Measurements from ENCODE around the gene CCNY.
"Not testable (repeated sequence)": the region's sequence is repeated elsewhere in the genome, so short reads cannot be mapped to it uniquely, and the experiment has no call there.

The CCNY gene

GRCh38 chr10:35388682-35389081 is 52.4 kb downstream of the CCNY start:
- DNase-seq, result no peak

- DNase-seq, result no peak
Measured at GRCh38 chr10:35390161-35390840, 54.0 kb downstream of the CCNY start.

GRCh38 chr10:35390843-35391152 is 54.5 kb downstream of the CCNY start:
- DNase-seq, result no peak

DNA sequence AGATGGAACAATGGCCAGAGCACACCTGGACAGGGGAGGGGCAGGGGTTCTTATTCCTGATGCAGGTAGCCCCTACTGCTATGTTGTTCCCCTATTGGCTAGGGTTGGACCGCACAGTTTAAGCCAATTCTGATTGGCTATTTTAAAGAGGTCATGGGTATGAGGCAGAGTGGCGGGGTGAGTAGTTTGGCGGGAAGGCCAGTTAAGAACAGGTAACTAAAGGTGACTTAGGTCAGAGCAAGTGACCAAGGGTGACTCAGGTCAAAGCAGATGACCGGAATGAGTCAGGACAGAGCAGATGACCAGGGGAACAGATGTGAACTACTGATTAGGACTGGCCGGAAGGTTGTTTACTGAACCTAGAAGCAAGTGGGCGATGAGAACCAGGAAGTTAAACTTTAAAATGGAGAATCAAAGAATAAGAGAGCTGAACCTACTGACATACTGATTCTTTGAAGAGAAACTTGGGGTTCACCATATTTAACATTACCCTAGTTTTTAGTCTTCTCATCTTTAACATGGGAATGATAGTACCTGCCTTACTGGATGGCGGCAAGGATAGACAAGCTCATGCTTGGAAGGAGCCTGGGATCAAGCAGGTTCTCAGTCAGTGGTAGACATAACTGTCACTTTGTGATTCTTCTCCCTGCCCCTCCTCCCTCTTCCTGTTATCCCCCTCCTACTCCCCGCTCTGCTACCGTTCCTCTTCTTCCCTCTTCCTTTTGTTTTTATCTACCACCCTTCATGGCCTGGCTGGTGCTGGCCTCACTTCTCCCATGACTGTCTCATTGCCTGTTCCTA is 55.0 kb downstream of the CCNY start:
- no peak for DNase-seq

GRCh38 chr10:35391954-35392262 is 55.6 kb downstream of the CCNY start:
- DNase-seq, result no peak

DNA sequence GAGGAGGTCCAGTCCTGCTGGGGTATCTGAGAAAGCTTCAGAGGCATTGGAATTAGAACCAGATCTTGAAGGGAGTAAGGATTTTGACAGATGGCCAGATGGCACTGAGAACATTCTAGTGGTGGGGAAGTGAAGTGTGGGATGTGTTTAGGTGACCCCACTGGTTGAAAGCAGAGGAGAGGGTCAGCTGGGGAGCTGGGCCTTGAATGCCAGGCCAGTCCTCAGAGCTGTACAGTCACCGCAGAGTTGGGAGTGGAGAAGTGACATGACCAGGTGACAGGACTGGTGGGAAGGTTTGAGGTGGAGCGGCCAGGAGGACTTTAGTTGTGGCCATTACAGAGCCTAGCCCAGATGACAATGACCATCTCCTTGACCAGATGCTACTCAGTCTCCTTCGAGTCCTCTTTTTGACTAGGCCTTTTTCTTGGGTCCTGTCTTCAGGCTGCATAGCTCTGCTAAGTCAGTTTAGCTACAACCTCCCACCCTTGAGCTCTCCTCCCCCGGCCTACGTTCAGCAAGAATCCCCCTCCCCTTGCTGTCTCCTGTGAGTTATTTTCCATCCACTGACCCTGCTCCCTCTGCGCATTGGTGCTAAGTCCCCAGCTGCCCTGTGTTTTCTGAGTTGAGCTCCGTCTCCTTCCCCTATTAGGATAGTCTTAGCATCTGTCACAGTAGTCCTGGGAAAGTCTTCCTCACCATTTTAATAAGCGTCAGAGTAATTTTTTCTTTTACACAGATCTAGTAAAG is 56.3 kb downstream of the CCNY start:
- DNase-seq, result no peak

DNA sequence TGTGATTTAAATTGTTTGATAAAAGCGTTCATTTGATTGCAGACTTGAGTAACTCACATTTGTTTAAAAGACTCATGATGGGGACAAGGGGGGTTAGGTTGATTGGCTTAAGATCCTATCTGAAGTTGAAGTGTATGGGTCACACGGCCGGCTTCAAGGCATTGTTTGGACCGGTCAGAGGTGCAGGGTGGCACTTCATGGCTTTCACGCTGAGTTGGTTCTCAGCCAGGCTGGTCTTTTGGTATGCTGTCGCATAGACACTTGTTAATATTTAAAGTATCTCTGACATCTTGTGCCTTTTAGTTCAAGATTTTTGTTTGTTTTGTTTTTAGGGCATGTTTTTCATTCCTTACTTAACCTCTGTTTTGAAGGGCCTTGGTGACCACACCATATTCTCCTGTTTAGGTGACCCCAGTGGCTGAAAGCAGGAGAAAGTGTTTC is 58.1 kb downstream of the CCNY start:
- DNase-seq, result no peak

DNA sequence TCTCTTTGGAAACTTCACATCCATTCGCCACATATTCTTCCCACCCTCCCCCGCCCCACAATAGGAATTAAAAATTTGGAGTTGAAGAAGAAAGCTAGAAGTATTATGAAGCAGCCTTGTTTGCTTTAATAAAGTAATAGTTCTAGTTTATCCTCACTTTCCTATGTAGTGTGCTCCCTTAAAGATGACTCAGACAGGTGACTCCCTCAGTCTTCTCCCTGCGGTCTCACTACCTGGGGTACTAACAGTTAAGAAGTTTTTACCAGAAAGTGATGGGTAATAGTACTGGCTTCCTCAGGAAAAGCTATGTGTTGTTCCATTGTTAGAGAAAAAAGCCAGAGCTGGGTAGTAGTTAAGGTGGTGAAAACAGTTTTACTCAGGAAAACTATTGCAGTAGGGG is 58.6 kb downstream of the CCNY start:
- no peak for DNase-seq

- DNase-seq, result no peak
Measured at GRCh38 chr10:35396560-35397434, 60.5 kb downstream of the CCNY start.

DNA sequence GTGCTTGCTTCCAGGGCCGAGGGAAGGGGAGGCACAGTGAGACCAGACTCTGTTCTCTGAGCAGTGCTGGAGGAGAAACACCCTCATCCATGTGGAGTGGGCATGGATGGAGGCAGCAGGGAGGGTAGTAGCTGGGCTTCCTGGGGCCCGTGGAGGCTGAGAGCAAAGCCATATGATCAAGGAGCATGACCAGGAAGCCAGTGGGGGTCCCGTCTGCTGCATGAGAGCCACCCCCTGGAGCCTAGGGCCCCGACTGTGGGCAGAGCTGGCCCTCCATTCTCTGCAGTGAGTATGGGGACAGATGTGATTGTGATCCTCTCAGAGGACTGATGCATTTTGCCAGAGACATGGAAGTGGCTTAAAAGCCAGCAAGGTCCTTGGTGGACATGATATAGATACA is 61.6 kb downstream of the CCNY start:
- no peak for DNase-seq

- DNase-seq, result no peak
Measured at GRCh38 chr10:35398355-35398754, 62.0 kb downstream of the CCNY start.

- no peak for DNase-seq
Measured at GRCh38 chr10:35398908-35399307, 62.6 kb downstream of the CCNY start.

DNA sequence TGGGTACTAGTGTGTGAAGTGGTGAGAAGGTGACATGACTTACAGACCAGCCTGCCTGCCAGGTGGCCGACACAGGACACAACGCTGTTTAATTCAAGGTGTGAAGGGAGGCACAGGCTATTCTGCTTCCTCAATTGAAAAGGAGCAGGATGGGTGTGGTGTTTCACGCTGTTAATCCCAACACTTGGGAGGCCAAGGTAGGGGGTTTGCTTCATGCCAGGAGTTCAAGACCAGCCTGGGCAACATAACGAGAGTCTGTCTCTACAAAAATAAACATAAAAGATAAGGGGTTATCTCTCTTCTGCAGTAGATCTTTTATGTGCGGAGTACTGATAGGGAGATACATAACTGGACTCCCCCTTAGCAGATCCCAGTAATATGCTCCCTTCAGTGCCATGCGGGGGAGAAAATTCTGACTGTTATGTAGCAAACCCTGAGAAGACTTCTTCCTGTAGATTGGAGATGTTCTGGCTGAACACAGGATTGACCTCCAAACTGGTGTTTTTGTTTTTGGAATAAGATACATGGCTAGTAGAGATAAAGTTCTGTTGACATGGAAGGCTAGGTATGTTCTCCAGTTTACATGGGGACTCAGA is 63.2 kb downstream of the CCNY start:
- no peak for DNase-seq

DNA sequence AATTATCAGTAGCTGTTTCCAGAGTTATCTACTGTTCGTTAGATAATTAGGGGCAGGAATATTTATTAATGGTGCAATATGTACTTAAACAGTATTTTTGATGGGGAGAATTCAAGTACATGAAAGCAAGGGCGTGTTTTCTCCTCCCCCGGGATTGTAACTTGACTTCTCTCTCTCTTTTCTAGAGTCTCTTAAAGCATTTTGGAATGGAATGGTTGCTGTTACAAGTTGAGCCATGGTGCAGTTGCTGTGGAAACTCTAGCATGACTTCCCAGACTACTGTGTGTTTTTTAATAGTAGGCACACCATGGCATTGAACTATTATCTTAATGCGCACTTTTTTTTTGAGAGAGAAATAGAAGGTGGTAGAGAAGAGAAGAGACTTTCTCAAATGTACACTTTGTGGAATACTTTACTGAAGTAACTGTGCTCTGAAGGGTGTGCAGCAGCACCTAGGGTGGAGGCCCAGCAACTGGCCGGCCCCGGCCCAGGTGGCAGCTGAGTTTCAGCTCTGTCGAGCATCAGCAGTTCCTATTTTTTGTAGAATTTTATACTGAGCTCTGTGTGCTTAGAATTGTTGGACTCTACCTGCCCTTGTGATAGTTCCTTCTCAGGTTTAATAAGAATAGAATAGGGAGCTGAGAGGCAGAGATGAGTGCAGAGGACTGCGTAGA is 64.4 kb downstream of the CCNY start:
- no peak for DNase-seq

DNA sequence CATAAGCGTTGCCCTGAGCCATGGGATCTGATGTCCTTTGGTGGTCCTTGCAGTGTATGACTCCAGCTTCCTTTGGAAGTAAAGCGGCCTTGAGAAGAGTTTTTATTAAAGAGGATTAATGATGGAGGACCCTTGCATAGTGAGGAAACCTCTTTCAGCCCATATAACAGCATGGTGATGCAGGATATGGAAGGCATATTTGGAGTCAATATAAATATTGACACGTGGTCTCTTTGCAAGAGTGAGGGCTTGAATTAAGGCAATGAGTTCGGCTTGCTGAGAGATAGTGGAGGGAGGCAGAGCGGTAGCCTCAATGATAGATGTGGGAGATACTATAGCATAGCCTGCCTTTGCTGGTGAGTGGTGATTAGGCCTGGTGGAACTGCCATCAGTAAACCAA is 67.2 kb downstream of the CCNY start:
- DNase-seq, result not testable (repeated sequence)

- not testable (repeated sequence) for DNase-seq
Measured at GRCh38 chr10:35404077-35404476, 67.8 kb downstream of the CCNY start.

- not testable (repeated sequence) for DNase-seq
Measured at GRCh38 chr10:35406003-35406630, 69.8 kb downstream of the CCNY start.

DNA sequence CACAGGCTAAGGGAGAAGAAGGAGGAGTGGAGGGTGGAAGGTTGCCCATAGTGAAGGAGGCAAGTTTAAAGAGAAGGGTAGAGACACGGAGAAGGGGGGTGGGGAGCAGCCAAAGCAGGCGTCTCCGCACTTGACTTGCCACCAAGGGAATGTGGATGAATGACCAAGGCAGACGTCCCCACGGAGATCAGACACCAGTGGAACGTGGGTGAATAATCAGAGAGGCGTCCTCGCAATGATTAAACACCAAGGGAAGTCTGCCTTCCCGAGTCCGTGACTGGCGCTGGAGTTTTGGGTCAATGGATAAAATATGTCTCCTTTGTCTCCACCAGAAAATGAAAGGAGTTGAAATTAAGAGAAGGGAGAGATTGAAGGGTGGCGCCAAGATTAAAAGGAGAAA is 71.4 kb downstream of the CCNY start:
- not testable (repeated sequence) for DNase-seq

- no peak for DNase-seq
Measured at GRCh38 chr10:35409094-35409582, 72.8 kb downstream of the CCNY start.

DNA sequence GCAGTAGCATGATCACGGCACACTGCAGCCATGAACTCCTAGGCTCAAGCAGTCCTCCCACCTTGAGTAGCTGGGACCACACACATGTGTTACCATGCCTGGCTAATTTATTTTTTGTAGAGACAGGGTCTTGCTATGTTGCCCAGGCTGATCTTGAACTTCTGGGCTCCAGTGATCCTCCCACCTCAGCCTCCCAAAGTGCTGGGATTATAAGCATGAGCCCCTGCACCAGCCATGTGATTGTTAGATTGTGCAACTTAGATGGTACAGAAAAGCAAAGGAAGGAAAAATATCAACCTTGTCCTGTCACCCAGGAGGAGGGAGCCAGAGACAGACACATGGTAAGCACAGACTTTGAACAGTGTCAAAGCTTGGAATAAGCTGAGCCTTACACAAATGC is 73.5 kb downstream of the CCNY start:
- no peak for DNase-seq

DNA sequence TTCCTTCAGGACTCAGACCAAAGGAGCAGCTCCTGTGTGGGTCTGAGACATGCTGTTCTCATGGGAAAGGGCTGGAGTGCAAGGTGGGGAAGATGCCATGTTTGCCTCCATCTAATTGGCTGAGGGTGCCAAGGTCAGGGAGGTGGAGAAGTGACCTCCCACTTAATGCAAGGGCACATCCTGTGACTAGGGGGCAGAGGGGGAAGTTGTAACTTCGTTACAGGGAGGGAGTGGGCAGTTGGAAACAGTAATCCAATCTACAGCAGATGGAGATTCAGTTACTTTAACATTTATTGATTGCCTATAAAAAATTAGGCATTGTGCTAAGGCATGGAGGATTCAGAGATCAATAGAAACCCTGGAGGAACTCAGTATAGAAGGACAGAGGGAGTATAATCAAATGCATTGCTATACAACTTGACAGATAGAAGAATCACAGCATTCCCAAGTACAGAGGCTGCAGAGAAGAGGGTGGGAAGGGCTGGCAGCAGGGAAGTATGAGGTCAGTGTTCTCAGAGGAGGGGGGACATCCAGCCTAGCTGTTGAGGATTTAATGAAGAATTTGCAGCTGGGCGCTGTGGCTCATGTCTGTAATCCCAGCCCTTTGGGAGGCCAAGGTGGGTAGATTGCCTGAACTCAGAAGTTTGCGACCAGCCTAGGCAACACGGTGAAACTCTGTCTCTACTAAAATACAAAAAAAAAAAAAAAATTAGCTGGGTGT is 75.9 kb downstream of the CCNY start:
- DNase-seq, result no peak

Measured in NCI-H187 treated with DMSO at 0.1 percent for 48 hours (cell line).